ENCODE results near the gene NFKBIE.

NFKBIE gene

GRCh38 chr6:44297063-44298038, 32.0 kb upstream of the NFKBIE start:
- peak; percentile 37 to 76 (median 52) for DNase-seq

GRCh38 chr6:44294832-44295791, 29.8 kb upstream of the NFKBIE start:
- DNase-seq = no peak

- no peak for DNase-seq
Observed at GRCh38 chr6:44292661-44293365, 27.5 kb upstream of the NFKBIE start.

- no peak for DNase-seq
Observed at GRCh38 chr6:44291841-44292240, 26.5 kb upstream of the NFKBIE start.

DNA sequence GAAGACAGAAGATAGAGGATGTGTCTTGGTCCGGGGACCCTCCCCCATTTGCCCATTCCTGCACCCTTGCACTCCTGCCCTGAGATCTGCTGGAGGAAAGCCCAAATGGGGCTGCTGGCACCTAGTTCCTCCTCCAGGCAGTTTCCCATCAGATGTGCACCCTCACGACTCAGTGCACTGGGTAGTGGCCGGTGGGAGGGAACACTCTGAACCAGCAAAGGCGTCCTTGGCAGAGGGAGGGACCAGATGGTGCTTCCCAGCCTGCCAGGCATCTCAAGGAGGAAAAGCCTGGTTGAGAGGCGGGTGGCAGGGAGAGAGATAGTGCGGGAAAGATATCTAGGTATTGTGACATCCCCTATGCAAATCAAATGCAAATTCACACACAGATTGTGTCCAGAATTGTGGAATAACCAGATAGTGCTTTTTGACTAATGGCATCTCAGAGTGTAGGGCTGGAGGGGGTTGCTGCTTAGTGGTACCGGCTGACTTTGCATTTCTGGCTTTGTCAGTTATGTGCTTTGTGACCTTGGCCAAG, 24.4 kb upstream of the NFKBIE start:
- DNase-seq = no peak

DNA sequence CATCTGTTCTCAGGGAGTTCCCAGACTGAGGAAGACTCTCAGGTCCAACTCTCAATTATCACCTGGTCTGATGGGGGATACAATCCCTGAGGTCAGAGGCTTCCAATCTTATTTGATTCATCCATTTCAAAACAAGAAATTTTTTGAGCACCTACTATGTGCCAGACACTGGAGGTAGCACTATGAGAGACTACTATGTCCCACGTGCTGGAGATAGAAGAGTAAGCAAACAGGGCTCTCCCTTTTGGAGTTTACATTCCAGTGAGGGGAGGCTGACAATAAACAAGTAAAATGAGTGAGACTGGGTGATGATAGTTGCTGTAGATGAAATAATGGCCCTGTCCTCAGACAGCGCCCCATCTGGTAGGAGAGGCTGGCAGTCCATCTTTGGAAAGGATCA, 21.4 kb upstream of the NFKBIE start:
- DNase-seq = no peak

DNA sequence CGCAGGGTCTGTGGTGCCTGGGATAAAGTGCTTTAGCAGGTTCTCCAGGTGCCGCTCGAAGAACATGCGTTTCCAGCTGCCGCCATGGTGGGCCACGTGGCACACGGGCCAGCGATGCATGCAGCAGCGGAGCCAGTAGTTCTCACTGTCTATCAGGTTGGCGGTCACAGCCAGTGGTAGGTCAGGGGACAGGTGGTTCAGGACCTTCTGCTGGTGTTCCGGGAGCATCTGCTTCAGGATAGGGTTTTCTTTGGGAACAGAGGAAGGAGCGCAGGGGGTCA, 20.9 kb upstream of the NFKBIE start:
- DNase-seq = no peak

DNA sequence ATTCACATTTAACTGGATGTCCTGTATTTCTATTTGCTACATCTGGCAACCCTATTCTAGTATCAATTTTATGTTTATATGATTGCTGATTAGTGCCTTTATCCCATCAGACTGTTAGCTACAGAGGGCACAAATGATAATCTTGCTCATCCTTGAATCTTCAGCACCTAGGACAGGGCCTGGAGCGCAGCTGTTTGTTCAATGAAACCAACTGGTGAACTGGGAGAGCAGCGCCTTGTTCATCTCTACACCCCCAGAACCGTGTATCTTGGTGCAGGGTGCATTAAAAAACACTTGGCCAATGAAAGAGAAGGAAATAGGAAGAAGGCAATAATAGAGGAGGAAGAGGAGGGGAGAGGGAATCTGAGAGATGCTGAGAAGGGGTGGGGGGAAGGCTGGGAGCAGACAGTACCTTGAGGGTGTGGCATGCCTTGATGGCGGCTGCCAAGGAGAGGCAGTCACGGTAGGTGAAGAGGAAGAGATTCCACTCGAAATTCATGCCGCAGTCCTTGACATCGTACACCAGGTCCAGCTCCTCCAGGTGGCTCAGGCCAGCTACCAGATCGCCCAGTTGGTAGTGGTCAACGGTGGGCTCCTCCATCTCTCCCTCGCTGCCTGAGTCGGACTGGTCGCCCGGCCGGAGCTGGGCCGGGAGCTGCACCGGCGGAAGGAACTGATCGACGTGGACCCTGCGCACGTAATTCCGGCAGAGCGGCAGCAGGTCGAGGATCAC, 20.4 kb upstream of the NFKBIE start:
- DNase-seq = peak in 3 of 4 experiments; percentile 29 to 39 (median 34)

DNA sequence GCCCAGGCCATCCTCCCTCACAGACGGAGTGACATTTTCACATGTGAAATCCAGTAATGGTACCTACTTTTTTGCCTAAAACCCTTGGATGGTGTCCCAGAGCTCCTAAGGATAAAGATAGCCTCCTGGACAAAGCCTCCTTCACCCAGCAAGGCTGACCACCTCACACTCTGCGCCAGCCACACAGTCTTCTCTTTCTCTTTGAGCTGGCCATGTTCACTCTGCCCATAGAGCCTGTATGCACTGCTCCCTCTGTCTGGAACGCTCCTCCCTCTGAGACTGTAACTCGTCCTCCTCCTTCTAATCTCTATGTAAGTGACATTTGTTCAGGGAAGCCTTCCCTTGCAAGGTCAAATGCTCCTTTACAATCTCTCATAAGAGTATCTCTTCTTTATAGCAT, 19.5 kb upstream of the NFKBIE start:
- no peak for DNase-seq

DNA sequence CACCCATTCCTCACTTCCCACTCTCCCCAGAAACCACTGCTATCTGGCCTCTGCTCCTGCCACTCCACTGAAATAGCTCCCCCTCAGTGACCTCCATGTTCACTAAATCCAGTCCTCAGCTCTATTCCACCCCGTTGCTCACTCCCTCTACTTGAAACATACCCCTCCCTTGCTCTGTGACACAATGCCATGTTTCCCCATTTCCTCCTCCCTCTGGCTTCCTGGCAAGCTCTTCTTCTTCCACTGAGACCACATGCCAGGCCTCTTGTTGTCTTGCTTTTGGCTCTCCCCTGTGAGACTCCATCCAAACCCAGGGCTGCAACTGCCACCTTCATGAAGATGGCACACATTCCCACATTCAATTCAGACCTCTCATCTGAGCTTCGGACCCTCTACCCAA, 18.8 kb upstream of the NFKBIE start:
- peak; percentile 30 to 43 (median 37) for DNase-seq

- peak; percentile 41 to 62 (median 55) for DNase-seq
Observed at GRCh38 chr6:44278774-44279697, 13.7 kb upstream of the NFKBIE start.

- no peak for DNase-seq
Observed at GRCh38 chr6:44278315-44278714, 13.0 kb upstream of the NFKBIE start.

DNA sequence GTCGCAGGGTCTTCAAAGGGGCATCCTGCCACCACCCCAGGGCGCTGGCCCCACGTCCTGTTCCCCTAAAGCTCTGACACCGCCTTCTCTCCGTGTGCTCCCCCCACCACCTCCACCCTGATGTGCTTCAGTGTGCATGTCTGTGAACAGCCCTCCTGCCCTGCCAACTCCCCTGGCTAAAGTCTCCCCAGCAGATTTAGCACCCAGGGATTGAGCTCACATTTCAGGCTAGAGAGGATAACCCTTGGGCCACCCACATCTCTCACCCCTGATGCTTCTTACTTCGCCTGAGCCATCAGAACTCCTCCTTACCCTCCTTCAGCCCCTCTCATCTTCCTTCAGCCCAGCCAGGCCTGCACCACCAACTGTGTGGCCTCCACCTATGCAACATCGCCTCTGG, 12.4 kb upstream of the NFKBIE start:
- no peak for DNase-seq

- no peak for DNase-seq
Observed at GRCh38 chr6:44276667-44277640, 11.6 kb upstream of the NFKBIE start.

DNA sequence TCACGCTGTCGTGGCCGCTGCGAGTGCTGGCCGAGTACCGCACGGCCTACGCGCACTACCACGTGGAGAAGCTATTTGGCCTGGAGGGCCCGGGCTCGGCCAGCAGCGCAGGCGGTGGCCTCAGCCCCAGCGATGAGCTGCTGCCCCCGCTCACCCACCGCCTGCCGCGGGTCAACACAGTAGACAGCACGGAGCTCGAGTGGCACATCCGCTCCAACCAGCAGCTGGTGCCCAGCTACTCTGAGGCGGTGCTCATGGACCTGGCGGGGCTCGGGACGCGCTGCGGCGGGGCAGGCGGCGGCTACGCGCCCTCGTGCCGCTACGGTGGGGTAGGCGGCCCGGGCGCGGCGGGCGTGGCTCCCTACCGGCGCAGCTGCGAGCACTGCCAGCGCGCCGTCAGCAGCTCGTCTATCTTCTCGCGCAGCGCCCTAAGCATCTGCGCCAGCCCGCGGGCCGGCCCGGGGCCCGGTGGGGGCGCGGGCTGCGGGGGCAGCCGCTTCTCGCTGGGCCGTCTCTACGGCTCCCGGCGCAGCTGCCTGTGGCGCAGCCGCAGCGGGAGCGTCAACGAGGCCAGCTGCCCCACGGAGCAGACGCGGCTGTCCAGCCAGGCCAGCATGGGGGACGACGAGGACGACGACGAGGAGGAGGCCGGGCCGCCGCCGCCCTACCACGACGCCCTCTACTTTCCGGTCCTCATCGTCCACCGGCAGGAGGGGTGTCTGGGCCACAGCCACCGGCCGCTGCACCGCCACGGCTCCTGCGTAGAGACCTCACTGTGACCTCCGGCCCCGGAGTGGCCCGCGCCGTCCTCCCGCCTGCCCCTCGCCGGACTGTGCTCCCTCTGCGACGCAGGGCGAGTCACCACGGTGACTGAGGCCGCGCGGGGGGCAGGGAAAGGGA, 10.6 kb upstream of the NFKBIE start:
- peak in 2 of 4 experiments; percentile 28 to 50 for DNase-seq

- DNase-seq = no peak
Observed at GRCh38 chr6:44275271-44275748, 10.0 kb upstream of the NFKBIE start.

GRCh38 chr6:44273617-44274016, 8.3 kb upstream of the NFKBIE start:
- DNase-seq = no peak

GRCh38 chr6:44272999-44273566, 7.7 kb upstream of the NFKBIE start:
- DNase-seq = no peak

All from suppressor macrophage (primary cell).